ENCODE data around the gene SLC12A8. TPM values are rescaled to one million over a fixed set of nuclear protein-coding genes. Genes with fewer than 3 reads are reported as not detected.

Gene SLC12A8
- total and polyA plus RNA-seq, 2 experiments from 2014 or later, result 6.9 to 15.9 TPM

DNA sequence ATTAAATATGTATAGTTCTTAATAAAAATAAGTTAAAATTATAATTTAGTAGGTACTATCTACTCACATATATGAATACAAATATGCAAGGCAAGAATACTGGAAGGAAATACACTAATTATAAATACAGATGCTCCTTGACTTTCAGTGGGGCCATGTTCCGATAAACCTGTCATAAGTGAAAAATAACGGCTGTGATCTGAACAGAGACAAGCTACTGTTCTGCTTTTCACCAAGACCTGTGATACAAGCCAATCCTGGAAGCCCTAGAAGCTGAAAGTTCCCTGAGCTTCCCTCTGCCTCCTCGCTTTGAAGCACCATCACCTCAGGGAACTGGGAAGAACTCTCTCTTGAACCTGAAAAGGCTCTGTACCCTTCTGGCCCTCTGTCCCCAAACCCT is 55.4 kb downstream of the SLC12A8 start:
- no peaks in the 10 kb centered on the region for H3K36me3 Mint-ChIP-seq (ENCODE audit: low read depth)
- H3K27ac Mint-ChIP-seq, result no peak overlapping the region
- no peaks in the 10 kb centered on the region for H3K36me3 ChIP-seq (ENCODE audit: insufficient read depth)
- peaks cover 12% of the 10 kb centered on the region for H3K4me1 ChIP-seq (ENCODE audit: insufficient read depth)
- H3K27me3 ChIP-seq (ENCODE audit: insufficient read depth), result no peaks in the 10 kb centered on the region
- H3K4me3 ChIP-seq, result no peak overlapping the region
- DNase-seq (ENCODE audit: low spot score) (no peak), ATAC-seq (no peak)
- H2AFZ ChIP-seq, result no peak overlapping the region
- H3K4me2 ChIP-seq, result no peak overlapping the region
- H3F3A ChIP-seq (replicated peaks; ENCODE audit: low read depth), result no peaks in the 10 kb centered on the region; the same call in 1 of the 2 replicates
- H3K79me2 ChIP-seq (replicated peaks; ENCODE audit: insufficient read depth), result no peaks in the 10 kb centered on the region
- peaks cover 19% of the 10 kb centered on the region for H3K4me1 Mint-ChIP-seq
- H3K4me3 Mint-ChIP-seq, result no peak overlapping the region
- no peaks in the 10 kb centered on the region for H4K20me1 ChIP-seq (replicated peaks; ENCODE audit: insufficient read depth)
- H3K9me2 ChIP-seq (ENCODE audit: insufficient read depth), result no peaks in the 10 kb centered on the region
- no peaks in the 10 kb centered on the region for H3K9me3 Mint-ChIP-seq
- H3K27ac ChIP-seq (ENCODE audit: low read depth), result no peak overlapping the region
- H3K27me3 Mint-ChIP-seq (ENCODE audit: insufficient read depth, low read depth, poor library complexity), result no peaks in the 10 kb centered on the region
- TF ChIP-seq EZH2 (IDR thresholded peaks at IDR 0.05; ENCODE audit: low read depth, unreplicated experiment), result no peak
- TF ChIP-seq, protein P1, sequence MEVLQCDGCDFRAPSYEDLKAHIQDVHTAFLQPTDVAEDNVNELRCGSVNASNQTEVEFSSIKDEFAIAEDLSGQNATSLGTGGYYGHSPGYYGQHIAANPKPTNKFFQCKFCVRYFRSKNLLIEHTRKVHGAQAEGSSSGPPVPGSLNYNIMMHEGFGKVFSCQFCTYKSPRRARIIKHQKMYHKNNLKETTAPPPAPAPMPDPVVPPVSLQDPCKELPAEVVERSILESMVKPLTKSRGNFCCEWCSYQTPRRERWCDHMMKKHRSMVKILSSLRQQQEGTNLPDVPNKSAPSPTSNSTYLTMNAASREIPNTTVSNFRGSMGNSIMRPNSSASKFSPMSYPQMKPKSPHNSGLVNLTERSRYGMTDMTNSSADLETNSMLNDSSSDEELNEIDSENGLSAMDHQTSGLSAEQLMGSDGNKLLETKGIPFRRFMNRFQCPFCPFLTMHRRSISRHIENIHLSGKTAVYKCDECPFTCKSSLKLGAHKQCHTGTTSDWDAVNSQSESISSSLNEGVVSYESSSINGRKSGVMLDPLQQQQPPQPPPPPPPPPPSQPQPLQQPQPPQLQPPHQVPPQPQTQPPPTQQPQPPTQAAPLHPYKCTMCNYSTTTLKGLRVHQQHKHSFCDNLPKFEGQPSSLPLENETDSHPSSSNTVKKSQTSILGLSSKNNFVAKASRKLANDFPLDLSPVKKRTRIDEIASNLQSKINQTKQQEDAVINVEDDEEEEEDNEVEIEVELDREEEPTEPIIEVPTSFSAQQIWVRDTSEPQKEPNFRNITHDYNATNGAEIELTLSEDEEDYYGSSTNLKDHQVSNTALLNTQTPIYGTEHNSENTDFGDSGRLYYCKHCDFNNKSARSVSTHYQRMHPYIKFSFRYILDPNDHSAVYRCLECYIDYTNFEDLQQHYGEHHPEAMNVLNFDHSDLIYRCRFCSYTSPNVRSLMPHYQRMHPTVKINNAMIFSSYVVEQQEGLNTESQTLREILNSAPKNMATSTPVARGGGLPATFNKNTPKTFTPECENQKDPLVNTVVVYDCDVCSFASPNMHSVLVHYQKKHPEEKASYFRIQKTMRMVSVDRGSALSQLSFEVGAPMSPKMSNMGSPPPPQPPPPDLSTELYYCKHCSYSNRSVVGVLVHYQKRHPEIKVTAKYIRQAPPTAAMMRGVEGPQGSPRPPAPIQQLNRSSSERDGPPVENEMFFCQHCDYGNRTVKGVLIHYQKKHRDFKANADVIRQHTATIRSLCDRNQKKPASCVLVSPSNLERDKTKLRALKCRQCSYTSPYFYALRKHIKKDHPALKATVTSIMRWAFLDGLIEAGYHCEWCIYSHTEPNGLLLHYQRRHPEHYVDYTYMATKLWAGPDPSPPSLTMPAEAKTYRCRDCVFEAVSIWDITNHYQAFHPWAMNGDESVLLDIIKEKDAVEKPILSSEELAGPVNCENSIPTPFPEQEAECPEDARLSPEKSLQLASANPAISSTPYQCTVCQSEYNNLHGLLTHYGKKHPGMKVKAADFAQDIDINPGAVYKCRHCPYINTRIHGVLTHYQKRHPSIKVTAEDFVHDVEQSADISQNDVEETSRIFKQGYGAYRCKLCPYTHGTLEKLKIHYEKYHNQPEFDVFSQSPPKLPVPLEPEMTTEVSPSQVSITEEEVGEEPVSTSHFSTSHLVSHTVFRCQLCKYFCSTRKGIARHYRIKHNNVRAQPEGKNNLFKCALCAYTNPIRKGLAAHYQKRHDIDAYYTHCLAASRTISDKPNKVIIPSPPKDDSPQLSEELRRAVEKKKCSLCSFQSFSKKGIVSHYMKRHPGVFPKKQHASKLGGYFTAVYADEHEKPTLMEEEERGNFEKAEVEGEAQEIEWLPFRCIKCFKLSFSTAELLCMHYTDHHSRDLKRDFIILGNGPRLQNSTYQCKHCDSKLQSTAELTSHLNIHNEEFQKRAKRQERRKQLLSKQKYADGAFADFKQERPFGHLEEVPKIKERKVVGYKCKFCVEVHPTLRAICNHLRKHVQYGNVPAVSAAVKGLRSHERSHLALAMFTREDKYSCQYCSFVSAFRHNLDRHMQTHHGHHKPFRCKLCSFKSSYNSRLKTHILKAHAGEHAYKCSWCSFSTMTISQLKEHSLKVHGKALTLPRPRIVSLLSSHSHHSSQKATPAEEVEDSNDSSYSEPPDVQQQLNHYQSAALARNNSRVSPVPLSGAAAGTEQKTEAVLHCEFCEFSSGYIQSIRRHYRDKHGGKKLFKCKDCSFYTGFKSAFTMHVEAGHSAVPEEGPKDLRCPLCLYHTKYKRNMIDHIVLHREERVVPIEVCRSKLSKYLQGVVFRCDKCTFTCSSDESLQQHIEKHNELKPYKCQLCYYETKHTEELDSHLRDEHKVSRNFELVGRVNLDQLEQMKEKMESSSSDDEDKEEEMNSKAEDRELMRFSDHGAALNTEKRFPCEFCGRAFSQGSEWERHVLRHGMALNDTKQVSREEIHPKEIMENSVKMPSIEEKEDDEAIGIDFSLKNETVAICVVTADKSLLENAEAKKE (CRISPR knock-in tag; IDR thresholded peaks at IDR 0.05), result no peak
- TF ChIP-seq, protein P2, sequence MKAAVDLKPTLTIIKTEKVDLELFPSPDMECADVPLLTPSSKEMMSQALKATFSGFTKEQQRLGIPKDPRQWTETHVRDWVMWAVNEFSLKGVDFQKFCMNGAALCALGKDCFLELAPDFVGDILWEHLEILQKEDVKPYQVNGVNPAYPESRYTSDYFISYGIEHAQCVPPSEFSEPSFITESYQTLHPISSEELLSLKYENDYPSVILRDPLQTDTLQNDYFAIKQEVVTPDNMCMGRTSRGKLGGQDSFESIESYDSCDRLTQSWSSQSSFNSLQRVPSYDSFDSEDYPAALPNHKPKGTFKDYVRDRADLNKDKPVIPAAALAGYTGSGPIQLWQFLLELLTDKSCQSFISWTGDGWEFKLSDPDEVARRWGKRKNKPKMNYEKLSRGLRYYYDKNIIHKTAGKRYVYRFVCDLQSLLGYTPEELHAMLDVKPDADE (IDR thresholded peaks at IDR 0.05), result no peak
- no peak for TF ChIP-seq EZH2phosphoT487 (IDR thresholded peaks at IDR 0.05; ENCODE audit: unreplicated experiment)
- TF ChIP-seq NANOG (IDR thresholded peaks at IDR 0.05; ENCODE audit: borderline replicate concordance), result no peak
